ENCODE results near the gene TEX54.

DNA sequence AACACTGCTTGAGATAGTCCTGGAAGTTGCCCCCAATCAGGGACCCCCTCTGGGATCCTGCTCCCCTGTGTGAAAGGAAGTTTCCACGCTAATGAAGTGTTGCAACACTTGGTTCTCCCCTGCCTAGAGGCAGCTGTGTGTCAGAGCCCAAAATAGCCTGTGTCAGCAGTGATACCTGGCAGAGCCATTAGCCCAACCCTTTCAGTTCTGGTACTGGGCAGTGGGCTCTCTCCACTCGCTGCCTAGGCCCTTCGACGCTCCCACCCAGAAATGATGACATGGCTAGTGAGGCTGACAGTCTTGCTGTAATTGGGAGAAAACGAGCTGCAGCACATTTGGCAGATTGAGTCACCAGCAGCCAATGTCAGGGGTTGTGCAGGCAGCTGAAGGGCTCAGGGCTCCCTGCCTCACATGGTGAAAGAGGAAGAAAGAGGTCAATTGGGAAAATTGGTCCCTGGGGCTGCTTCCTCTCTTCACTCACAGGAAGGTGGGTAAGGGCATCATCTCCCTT is 26.0 kb downstream of the TEX54 start:
- TF ChIP-seq, protein P1, sequence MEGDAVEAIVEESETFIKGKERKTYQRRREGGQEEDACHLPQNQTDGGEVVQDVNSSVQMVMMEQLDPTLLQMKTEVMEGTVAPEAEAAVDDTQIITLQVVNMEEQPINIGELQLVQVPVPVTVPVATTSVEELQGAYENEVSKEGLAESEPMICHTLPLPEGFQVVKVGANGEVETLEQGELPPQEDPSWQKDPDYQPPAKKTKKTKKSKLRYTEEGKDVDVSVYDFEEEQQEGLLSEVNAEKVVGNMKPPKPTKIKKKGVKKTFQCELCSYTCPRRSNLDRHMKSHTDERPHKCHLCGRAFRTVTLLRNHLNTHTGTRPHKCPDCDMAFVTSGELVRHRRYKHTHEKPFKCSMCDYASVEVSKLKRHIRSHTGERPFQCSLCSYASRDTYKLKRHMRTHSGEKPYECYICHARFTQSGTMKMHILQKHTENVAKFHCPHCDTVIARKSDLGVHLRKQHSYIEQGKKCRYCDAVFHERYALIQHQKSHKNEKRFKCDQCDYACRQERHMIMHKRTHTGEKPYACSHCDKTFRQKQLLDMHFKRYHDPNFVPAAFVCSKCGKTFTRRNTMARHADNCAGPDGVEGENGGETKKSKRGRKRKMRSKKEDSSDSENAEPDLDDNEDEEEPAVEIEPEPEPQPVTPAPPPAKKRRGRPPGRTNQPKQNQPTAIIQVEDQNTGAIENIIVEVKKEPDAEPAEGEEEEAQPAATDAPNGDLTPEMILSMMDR (IDR thresholded peaks at IDR 0.05) = no peak
- no peak for TF ChIP-seq POLR2A (IDR thresholded peaks at IDR 0.05)

Data from Peyer's patch (tissue), 4 donors.